ENCODE results near the gene SPTBN5.
A peak's percentile ranks its signal among the peaks of the same experiment; 100 is the strongest.
"Not testable (repeated sequence)": the region's sequence is repeated elsewhere in the genome, so short reads cannot be mapped to it uniquely, and the experiment has no call there.

Gene SPTBN5

GRCh38 chr15:41840673-41841072 is 53.2 kb downstream of the SPTBN5 start:
- no peak for DNase-seq

GRCh38 chr15:41839781-41840491 is 53.9 kb downstream of the SPTBN5 start:
- no peak for DNase-seq

- no peak for DNase-seq
Observed at GRCh38 chr15:41838400-41838897, 55.4 kb downstream of the SPTBN5 start, which contains the start of gene PLA2G4B. Gene PLA2G4B (plus strand): TSS chr15:41838847. CDS start chr15:41838914, 67 bp downstream.

GRCh38 chr15:41836713-41837454 is 57.0 kb downstream of the SPTBN5 start:
- no peak for DNase-seq

DNA sequence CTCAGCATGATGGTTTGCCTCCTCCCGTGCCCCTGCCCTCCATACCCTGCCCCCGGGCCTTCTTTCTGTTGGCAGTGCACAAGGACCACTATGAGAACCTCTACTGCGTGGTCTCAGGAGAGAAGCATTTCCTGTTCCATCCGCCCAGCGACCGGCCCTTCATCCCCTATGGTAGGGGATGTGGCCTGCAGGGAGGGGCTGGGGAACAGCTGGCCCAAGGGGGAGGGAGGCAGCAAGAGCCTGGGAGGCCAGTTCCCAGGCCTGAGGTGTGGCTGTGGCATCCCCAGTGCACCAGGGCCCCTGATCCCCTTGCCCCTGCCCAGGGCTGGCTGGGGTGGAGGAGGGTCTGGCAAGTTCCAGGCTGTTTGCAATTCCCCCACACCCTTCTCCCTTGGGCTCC is 57.8 kb downstream of the SPTBN5 start:
- DNase-seq = no peak

DNA sequence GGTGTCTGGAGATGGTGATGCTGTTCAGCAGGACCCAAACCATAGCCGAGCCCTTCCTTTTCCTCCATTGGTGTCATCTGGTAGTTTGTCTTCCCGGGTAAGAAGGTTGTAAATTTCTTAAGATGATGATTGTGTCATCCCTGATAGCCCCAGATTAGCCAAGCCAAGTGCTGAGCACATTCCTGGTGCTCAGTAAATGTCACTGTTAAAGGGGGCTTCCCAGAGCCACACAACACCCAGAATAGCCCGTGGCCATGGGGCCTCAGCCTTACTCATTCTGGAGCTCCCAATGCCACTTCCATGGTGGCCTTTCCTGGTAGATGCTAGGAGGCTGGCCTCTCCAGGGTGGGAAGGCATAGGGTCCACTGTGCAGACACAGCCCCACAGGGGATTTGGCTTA is 59.8 kb downstream of the SPTBN5 start:
- DNase-seq = no peak

- DNase-seq = no peak
Observed at GRCh38 chr15:41832875-41833274, 61.0 kb downstream of the SPTBN5 start.

- no peak for DNase-seq
Observed at GRCh38 chr15:41832208-41832607, 61.6 kb downstream of the SPTBN5 start.

DNA sequence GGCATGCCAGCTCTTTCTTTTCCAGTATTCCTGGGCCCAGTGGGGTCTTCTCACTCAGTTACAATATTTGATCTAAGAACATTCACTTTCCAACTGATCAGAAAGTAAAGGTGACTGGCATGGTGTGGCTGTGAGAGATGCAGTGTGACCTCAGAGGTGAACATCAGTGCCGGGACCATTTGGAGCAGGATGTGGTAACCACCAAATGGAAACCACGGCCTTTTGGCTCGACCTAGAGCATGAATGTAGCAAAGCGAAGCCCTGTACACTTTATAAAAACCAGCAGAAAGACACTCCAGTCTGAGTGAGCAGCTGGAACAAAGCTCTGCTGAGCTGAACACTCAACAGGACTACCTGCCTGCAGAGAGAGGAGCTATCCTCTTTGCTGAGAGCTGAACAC is 62.6 kb downstream of the SPTBN5 start:
- DNase-seq = not testable (repeated sequence)

DNA sequence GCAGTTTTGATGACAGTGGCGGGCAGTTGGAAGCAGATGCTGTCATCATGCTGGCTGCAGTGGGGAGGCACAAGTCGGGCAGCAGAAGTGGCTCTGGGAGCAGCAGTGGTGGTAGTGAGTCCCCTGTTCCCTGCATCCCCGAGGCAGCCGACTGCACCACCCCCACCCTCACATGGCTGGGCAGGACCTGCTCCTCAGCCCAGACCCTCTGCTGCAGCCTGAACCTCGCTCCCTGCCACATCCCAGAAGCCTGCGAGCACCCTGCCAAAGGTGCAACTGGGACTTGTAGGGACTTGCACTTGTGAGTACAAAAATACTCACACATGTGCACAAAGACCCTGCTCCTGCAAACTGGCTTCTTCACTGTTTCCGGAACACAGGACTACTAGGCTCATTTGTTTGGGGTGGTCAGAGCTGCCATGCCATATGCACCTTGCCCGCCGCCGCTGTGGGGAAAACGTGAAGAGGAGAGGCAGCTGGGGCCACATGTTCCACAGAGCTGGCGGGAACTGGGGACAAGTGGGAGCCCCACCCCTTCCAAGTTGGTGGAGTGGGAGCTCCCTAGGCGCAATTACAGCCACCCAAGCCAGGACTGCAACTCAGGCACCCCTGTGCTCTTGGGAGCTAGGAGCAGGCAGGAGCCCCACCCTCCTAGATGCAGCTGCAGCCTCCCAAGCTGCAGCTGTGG is 63.8 kb downstream of the SPTBN5 start:
- no peak for DNase-seq

GRCh38 chr15:41828807-41829141 is 65.1 kb downstream of the SPTBN5 start:
- DNase-seq = no peak

- DNase-seq = peak; percentile 38
Observed at GRCh38 chr15:41827880-41828806, 65.7 kb downstream of the SPTBN5 start, which contains the start of gene JMJD7. Gene JMJD7 (plus strand): TSS chr15:41828092. CDS start chr15:41828125, 33 bp downstream.

- DNase-seq = no peak
Observed at GRCh38 chr15:41827290-41827879, 66.5 kb downstream of the SPTBN5 start.

DNA sequence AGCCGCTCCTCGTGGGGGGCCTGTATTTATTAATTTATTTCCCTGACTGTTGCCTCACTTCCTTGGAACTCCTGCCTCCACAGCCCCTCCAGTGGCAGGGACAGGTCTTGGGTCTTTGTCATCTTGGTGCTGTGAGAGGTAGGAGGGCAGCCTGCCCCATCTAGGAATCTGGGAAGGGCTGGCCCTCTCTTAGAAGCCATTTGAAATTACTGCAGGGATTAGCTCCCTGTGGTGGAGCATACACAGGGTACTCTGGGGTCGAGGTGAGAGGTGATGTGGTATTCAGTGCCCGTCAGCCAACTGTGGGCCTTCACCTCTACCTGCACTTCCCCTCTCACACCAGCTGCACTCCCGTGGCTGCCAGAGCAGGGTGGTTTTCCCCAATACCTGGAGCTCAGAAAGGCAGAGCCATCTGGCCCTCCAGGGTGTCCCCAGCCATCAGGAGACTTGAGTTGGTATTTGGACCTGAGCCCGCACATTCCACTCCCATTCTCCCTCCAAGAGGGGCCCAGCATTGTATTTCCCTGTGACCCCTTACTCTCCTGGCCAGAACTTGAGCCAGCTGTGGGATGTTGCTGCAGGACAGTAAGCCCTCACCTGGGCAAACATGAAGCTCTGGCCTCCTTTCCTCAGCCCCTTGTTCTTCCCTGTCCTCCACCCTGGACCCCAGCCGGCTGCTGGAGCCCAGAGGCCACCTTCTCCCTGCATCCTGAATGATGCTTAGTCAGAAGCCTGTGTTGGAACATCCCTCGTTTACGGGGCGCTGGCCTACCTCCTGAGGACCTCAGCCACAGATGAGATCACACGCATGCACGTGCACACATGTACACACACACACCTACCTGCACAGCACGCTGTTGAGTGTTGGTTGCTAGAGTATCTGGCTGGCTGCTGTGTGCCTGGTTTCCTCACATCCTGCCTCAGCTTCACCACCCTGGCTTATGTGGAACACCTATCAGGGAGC is 68.0 kb downstream of the SPTBN5 start:
- DNase-seq = no peak

DNA sequence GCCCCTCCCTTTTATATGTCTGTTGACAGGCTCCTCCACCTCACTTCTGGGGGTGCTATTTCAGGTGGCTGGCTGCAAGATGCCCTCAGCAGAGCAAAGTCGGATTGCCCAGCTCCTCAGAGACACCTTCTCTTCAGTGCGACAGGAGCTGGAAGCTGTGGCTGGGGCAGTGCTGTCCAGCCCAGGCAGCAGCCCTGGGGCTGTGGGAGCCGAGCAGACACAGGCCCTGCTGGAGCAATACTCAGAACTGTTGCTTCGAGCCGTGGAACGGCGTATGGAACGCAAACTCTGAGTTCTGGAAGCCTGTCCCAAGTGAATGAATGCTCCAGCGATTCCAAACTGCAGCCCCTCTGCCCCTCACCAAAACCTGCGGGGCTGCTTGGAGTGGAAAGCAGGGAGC is 68.7 kb downstream of the SPTBN5 start:
- DNase-seq = no peak

- no peak for DNase-seq
Observed at GRCh38 chr15:41824062-41824745, 69.6 kb downstream of the SPTBN5 start.

DNA sequence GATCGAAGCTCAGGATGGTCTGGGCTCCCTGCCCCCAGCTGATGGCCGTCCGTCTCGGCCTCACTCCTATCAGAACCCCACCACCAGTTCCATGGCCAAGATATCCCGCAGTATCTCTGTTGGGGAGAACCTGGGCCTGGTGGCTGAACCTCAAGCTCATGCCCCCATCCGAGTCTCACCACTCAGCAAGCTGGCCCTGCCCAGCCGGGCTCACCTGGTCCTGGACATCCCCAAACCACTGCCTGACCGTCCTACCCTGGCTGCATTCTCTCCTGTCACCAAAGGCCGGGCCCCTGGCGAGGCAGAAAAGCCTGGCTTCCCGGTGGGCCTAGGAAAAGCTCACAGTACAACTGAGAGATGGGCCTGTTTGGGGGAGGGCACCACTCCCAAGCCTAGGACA is 70.4 kb downstream of the SPTBN5 start:
- DNase-seq = no peak

- DNase-seq = no peak
Observed at GRCh38 chr15:41822957-41823356, 70.9 kb downstream of the SPTBN5 start.

- DNase-seq = no peak
Observed at GRCh38 chr15:41822471-41822870, 71.4 kb downstream of the SPTBN5 start.

DNA sequence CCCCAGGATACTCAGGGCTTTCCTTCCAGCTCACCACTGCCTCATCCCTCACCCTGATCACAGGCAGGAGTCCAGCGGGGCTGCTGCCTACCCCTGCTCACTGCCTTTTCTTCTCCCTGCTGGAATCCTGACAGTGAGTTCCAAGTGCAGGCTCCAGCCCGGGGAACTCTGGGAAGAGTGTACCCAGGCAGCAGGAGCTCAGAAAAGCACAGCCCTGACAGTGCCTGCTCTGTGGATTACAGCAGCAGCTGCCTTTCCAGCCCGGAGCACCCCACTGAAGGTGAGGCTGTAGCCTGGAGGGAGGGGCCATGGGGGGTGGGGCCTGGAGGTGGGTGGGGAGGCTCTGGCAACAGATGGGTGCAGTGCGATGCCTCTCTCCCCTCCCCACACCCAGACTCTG is 72.0 kb downstream of the SPTBN5 start:
- no peak for DNase-seq

All from cortex of kidney (tissue), 1 donor.